Right renal cortex interstitium (tissue), 3 donors: ENCODE measurements around the gene SCN4A. TPM values are rescaled to one million over a fixed set of nuclear protein-coding genes. Genes with fewer than 3 reads are reported as not detected.
"Not testable (repeated sequence)": the region's sequence is repeated elsewhere in the genome, so short reads cannot be mapped to it uniquely, and the experiment has no call there.

ENCODE experiments used
- DNase-seq, 3 donors: peaks; one replicate each; pipeline ENCODE4 v3.0.0-alpha.2; 2013; ENCODE audit warnings: low read depth in 3 of 3, low spot score in 2 of 3
- polyA plus RNA-seq, 3 donors: library from polyadenylated mRNA; unstranded; fragments of 120-200 nt; gene quantifications; one replicate each; pipeline ENCODE4 v1.2.1, GENCODE V29; 2013; ENCODE audit not compliant: insufficient read length in 3 of 3

Gene SCN4A
- polyA plus RNA-seq, 3 donors: 0.85 to 1.3 (median 0.87) TPM

- DNase-seq: no peak
Observed at GRCh38 chr17:63918305-63918704, 54.4 kb downstream of the SCN4A start.

GRCh38 chr17:63917646-63918045, 55.1 kb downstream of the SCN4A start:
- no peak for DNase-seq

- not testable (repeated sequence) for DNase-seq
Observed at GRCh38 chr17:63917206-63917605, 55.5 kb downstream of the SCN4A start.

- no peak for DNase-seq
Observed at GRCh38 chr17:63916566-63917185, 56.0 kb downstream of the SCN4A start.

GRCh38 chr17:63915753-63916152, 57.0 kb downstream of the SCN4A start:
- DNase-seq: not testable (repeated sequence)

GRCh38 chr17:63914471-63914870, 58.2 kb downstream of the SCN4A start:
- DNase-seq: no peak

- no peak for DNase-seq
Observed at GRCh38 chr17:63911657-63912100, 61.0 kb downstream of the SCN4A start.

GRCh38 chr17:63911041-63911635, 61.6 kb downstream of the SCN4A start, which contains the start of gene CSHL1:
CSHL1 (minus strand) TSS chr17:63911258; CDS start chr17:63911196, 62 bp downstream.
- no peak for DNase-seq

GRCh38 chr17:63910096-63910495, 62.6 kb downstream of the SCN4A start:
- DNase-seq: no peak

GRCh38 chr17:63909586-63909985, 63.1 kb downstream of the SCN4A start:
- DNase-seq: not testable (repeated sequence)

GRCh38 chr17:63907161-63907778, 65.4 kb downstream of the SCN4A start:
- not testable (repeated sequence) for DNase-seq

GRCh38 chr17:63904796-63905195, 67.9 kb downstream of the SCN4A start:
- DNase-seq: not testable (repeated sequence)

- not testable (repeated sequence) for DNase-seq
Observed at GRCh38 chr17:63903787-63904201, 68.9 kb downstream of the SCN4A start.

- not testable (repeated sequence) for DNase-seq
Observed at GRCh38 chr17:63901971-63902370, 70.7 kb downstream of the SCN4A start.

- DNase-seq: not testable (repeated sequence)
Observed at GRCh38 chr17:63898899-63899798, 73.6 kb downstream of the SCN4A start.

- not testable (repeated sequence) for DNase-seq
Observed at GRCh38 chr17:63896524-63897354, 76.0 kb downstream of the SCN4A start, which contains the start of gene CSH1. CSH1 (minus strand) TSS chr17:63896574; CDS start chr17:63896511, 63 bp downstream.

GRCh38 chr17:63894821-63895220, 77.9 kb downstream of the SCN4A start:
- DNase-seq: not testable (repeated sequence)

- not testable (repeated sequence) for DNase-seq
Observed at GRCh38 chr17:63894021-63894420, 78.7 kb downstream of the SCN4A start.

GRCh38 chr17:63892316-63893037, 80.2 kb downstream of the SCN4A start:
- DNase-seq: not testable (repeated sequence)
